ENCODE data around the gene GALNT18.

DNA sequence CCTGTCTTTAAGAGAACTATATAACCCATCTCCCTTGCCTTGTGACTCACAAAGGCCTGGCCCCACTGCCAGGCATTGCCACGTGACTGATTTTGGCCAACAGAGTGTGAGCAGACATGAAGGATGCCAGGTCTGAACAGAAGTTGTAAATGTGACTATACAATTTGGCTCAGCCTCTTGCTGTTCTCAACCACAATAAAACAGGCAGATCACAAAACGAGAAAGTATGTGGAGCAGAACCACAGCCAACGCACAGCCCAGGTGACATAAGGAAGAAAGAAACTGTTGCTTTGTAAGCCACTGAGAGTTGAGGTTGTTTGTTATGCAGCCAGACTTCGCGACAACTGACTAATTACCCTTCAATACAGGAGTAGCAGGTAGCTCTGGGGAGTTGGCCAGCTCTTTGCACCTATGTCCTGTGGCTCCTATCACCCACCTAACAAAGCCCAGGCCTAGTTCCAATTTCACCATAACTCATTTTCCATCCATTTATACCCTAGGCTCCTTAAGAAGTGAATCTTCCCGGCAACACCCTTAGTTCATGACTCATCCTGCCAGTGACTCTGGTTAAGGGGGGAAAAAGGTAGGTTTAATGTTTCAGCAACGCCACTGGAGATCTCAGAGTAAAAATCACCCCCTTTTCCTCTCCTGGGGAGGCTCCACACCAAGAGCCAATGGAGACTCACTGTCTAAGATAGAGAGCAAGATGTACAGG is 53.7 kb downstream of the GALNT18 start:
- TF ChIP-seq, protein P1, sequence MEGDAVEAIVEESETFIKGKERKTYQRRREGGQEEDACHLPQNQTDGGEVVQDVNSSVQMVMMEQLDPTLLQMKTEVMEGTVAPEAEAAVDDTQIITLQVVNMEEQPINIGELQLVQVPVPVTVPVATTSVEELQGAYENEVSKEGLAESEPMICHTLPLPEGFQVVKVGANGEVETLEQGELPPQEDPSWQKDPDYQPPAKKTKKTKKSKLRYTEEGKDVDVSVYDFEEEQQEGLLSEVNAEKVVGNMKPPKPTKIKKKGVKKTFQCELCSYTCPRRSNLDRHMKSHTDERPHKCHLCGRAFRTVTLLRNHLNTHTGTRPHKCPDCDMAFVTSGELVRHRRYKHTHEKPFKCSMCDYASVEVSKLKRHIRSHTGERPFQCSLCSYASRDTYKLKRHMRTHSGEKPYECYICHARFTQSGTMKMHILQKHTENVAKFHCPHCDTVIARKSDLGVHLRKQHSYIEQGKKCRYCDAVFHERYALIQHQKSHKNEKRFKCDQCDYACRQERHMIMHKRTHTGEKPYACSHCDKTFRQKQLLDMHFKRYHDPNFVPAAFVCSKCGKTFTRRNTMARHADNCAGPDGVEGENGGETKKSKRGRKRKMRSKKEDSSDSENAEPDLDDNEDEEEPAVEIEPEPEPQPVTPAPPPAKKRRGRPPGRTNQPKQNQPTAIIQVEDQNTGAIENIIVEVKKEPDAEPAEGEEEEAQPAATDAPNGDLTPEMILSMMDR (IDR thresholded peaks at IDR 0.05): no peak
- TF ChIP-seq POLR2A (IDR thresholded peaks at IDR 0.05): no peak

Measured in prostate gland (tissue), 2 donors.